ENCODE measurements around the gene PRKCD.

The PRKCD gene

GRCh38 chr3:53171827-53172505, 11.0 kb downstream of the PRKCD start:
- no peak for DNase-seq

GRCh38 chr3:53173107-53173506, 12.1 kb downstream of the PRKCD start:
- no peak for DNase-seq

- no peak for DNase-seq
Observed at GRCh38 chr3:53174346-53175250, 13.6 kb downstream of the PRKCD start.

- DNase-seq, result no peak
Observed at GRCh38 chr3:53175613-53176540, 14.9 kb downstream of the PRKCD start.

GRCh38 chr3:53178246-53178645, 17.2 kb downstream of the PRKCD start:
- DNase-seq, result no peak

GRCh38 chr3:53179580-53179979, 18.6 kb downstream of the PRKCD start:
- DNase-seq, result no peak

- DNase-seq, result no peak
Observed at GRCh38 chr3:53180305-53181023, 19.5 kb downstream of the PRKCD start.

GRCh38 chr3:53181024-53181371, 20.0 kb downstream of the PRKCD start:
- no peak for DNase-seq

GRCh38 chr3:53181528-53181927, 20.5 kb downstream of the PRKCD start:
- no peak for DNase-seq

GRCh38 chr3:53182764-53183355, 21.9 kb downstream of the PRKCD start:
- DNase-seq, result no peak

- no peak for DNase-seq
Observed at GRCh38 chr3:53183514-53183913, 22.5 kb downstream of the PRKCD start.

- no peak for DNase-seq
Observed at GRCh38 chr3:53184701-53185100, 23.7 kb downstream of the PRKCD start.

GRCh38 chr3:53185761-53186465, 24.9 kb downstream of the PRKCD start:
- DNase-seq, result no peak

GRCh38 chr3:53186726-53187125, 25.7 kb downstream of the PRKCD start:
- DNase-seq, result no peak

GRCh38 chr3:53187430-53187829, 26.4 kb downstream of the PRKCD start:
- no peak for DNase-seq

GRCh38 chr3:53188136-53188685, 27.2 kb downstream of the PRKCD start:
- no peak for DNase-seq

GRCh38 chr3:53188720-53189119, 27.7 kb downstream of the PRKCD start:
- no peak for DNase-seq

GRCh38 chr3:53189276-53189675, 28.3 kb downstream of the PRKCD start:
- DNase-seq, result no peak

GRCh38 chr3:53190659-53191058, 29.6 kb downstream of the PRKCD start:
- DNase-seq, result no peak

GRCh38 chr3:53191836-53192480, 30.9 kb downstream of the PRKCD start:
- DNase-seq, result no peak

- DNase-seq, result no peak
Observed at GRCh38 chr3:53192608-53193007, 31.6 kb downstream of the PRKCD start.
